RKO (cell line): ENCODE data around the gene GRIK2.

ENCODE experiments used
- DNase-seq: peaks from one replicate; pipeline ENCODE4 v3.0.0-alpha.2; 2016; ENCODE audit warnings: low spot score

GRIK2 gene

DNA sequence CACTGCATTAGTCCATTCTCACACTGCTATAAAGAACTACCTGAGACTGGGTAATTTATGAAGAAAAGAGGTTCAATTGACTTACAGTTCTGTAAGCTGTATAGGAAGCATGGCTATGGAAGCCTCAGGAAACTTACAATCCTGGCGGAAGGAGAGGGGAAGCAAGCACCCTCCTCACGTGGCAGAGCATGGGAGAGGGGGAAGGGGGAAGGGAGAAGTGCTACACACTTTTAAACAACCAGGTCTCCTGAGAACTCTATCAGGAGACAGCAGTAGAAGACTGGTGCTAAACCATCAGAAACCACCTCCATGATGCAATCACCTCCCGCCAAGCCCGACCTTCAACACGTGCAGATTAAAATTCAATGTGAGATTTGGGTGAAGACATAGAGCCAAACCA is 494.0 kb downstream of the GRIK2 start:
- no peak for DNase-seq

DNA sequence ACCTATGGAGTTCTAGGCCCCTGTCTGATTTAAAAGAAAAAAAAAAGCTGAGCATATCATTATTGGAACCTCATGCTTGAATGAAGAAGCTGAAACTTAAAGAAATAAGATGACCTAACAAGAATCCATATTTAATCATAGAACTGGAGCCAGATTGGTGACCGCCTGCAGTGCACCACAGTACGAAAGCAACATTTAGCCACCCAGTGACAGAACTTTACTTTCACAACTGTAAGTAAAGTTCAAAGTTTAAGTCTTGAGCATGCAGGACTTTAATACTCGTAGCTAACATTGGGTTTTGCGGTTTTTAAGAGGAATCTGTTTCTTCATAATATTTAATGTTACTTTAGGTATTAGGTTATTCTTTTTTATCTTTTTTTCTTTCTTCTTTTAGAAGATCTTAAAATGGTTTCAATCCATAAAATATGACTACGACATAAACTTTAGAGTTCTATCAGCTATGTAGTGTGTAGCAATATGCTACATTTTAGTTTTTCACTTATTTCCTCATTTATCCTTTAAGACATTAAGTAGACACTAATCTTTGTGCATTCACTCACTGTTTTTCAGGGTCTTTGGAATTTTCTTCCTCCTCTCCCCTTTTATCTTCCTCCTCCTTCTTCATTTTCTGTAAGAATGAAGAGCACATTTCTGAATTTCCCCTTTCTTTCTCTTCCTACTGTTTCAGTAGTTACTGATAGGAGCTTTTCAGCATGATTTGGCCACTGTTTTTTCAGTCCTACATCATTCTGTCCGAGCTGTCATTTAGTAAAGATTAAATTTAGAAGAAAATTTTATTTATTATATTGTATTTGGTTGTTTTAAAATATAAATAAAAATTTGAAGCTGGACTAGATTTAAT is 514.1 kb downstream of the GRIK2 start:
- no peak for DNase-seq

- DNase-seq: no peak
Observed at GRCh38 chr6:101909366-101909765, 515.9 kb downstream of the GRIK2 start.

DNA sequence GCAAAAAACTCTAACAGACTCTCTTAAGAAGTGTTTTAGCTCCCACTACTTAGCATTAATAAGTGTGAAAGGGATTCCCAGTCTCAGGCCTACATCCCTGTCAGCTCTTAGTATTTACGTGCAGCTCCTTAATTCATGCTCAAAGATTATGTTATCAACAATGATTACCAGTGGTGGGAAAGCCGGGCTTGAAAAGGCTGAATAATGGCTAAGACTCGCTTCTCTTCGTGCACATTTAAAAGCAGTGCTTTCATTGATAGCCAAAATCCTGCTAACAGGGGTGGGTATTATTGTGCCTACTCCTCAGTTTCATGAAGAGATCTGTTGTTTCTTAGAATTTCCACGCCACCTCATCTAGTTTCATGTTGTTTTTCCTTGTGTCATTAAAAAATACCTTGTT is 518.8 kb downstream of the GRIK2 start:
- DNase-seq: no peak

- DNase-seq: no peak
Observed at GRCh38 chr6:101918471-101918870, 525.0 kb downstream of the GRIK2 start.

- no peak for DNase-seq
Observed at GRCh38 chr6:101921829-101922450, 528.4 kb downstream of the GRIK2 start.

DNA sequence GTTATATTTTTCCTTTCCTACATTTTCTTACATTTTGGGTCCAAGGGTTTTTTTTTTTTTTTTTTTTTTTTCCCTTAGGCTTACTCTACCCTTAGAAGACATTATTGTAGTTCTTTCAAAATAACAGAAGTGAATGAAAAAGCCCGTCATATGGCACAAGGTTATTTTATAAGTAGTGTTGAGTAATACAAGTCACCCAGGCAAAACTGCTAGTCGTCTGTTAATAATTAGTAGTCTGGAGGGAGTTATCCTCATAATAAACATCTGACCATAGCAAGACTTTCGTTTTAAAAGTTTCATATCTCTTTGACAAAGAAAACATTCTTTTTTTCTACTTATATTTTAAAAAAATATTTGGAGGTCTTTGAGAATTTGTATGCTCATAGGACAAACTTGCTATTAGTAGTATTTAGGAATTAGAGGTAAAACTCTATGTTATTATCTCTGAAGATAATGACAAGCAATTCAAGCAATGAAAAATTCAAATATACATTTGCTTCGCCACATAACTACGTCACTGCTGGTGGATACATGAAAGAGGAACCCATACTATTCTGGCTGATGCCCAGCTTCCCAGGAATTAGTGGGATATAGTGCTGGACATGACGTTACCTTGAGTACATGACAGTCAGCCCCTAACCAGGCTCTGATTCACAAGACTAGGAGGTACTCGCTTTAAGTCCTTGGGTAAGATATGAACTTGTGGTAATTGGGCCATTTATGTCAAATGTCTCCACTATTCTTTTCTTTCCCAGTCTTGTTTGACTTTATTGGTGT is 532.8 kb downstream of the GRIK2 start:
- DNase-seq: no peak

DNA sequence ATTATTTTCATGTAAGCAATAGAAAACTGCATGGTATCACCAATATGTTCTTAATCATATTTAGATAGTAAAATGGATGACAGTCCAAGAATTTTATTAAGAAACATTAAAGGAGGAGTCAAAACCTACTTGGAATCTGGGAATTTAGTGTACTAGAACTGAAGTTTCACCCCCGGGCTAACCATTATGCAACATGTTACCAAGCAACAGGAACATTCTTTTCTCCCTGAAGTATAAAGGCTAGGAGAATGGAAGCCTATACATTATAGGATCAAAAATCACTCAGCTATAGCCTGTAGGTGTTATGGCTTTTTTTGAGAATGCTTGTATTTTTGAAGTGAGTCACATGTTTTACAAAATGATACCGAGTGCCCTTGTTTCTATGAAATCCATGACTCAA is 538.3 kb downstream of the GRIK2 start:
- no peak for DNase-seq

GRCh38 chr6:101932704-101933103 is 539.2 kb downstream of the GRIK2 start:
- no peak for DNase-seq

GRCh38 chr6:101935732-101936131 is 542.2 kb downstream of the GRIK2 start:
- DNase-seq: no peak

- no peak for DNase-seq
Observed at GRCh38 chr6:101936516-101936915, 543.0 kb downstream of the GRIK2 start.

DNA sequence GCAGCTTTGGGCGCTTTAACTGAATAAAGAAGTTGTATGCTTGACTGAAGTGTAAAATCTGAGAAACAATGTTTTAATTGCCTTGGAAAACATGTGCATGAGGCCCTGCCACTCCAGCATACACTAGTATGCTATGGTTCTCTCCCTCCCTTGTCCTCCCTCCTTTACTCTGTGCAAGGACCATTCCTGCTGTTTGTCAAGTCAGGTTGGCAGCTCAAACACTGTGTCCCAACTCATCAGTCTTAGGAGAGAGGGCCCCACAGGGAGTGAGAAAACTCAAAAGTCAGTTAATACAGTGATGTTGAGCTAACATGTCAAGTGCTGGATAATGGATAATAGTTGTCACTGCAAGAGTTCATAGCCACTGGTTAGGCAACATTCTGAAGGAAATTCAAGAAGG is 543.6 kb downstream of the GRIK2 start:
- DNase-seq: no peak

GRCh38 chr6:101940391-101940790 is 546.9 kb downstream of the GRIK2 start:
- DNase-seq: no peak

DNA sequence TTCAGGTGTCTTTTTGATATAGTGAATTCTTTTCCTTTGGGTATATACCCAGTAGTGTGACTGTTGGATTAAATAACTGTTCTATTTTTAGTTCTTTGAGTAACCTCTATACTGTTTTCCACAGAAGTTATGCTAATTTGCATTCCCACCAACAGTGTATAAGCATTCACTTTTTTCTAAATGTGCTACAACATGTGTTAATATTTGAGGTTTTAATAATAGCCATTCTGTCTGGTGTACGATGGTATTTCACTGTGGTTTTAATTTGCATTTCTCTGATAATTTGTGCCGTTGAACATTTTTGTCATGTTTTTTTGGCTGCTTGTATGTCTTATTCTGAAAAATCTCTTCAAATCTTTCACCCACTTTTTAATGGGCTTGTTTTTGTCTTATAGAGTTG is 563.5 kb downstream of the GRIK2 start:
- no peak for DNase-seq

GRCh38 chr6:101961357-101961756 is 567.8 kb downstream of the GRIK2 start:
- no peak for DNase-seq

DNA sequence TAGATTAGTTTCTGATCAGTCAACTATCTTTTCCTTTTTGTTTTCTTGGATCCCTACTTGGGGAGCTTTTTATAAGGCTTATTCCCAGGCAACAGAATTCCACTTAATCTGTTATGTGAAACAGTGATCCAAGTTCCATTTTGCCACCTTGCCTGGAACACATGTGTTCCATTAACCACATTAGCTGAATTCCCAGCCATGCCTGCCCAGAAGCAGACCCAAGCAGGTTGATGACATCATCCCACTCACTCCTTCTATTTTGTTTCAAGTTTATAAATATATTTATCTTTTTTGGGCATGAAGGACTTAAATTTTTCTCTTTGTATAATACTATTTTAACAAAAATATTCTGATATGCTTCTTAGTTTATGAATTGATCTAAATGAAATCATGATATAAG is 587.4 kb downstream of the GRIK2 start:
- DNase-seq: no peak

GRCh38 chr6:101986476-101986875 is 593.0 kb downstream of the GRIK2 start:
- no peak for DNase-seq

GRCh38 chr6:101992286-101992685 is 598.8 kb downstream of the GRIK2 start:
- no peak for DNase-seq

DNA sequence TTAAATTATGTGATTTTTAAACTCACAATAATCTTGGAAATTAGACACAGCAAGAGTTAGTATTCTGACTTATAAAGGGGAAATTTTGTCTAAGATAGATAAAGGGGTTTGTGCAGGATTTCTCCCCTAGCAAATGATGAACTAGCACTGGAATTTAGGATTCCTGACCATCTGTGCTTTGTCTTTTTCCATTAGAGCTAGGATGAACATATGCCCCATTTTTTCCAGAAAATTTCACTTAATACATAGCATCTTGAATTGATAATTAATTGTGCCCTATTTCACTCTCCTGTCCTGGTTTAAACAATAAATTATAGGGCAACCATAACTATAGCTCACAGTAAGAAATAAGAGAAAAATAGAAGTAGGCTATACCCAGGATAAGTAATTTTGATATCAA is 601.0 kb downstream of the GRIK2 start:
- DNase-seq: no peak

DNA sequence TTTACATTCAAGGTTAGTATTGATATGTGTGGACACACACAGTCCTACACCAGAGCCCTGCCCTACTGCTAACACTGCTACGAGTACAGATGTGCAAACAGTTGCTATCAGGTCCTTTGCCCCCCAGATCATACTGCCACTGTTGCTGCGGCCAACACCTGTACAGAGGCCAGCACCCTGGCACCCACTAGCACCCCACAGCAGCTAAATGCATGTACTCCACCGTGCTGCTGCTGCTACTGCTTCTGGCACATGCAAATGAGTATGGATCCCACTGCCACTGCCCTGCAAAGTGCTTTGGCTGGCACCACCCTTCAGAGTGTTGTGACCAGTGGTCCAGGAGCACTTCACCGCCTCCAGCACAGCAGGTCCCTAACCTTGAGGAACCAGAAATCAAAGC is 621.9 kb downstream of the GRIK2 start:
- DNase-seq: no peak

GRCh38 chr6:102022281-102022680 is 628.8 kb downstream of the GRIK2 start:
- DNase-seq: no peak

- no peak for DNase-seq
Observed at GRCh38 chr6:102022803-102023202, 629.3 kb downstream of the GRIK2 start.
